ENCODE measurements around the gene PTGDS. TPM values are rescaled to one million over a fixed set of nuclear protein-coding genes. Genes with fewer than 3 reads are reported as not detected.

Gene PTGDS
- total RNA-seq, 1 experiment from 2014 or later: 3.6 TPM

DNA sequence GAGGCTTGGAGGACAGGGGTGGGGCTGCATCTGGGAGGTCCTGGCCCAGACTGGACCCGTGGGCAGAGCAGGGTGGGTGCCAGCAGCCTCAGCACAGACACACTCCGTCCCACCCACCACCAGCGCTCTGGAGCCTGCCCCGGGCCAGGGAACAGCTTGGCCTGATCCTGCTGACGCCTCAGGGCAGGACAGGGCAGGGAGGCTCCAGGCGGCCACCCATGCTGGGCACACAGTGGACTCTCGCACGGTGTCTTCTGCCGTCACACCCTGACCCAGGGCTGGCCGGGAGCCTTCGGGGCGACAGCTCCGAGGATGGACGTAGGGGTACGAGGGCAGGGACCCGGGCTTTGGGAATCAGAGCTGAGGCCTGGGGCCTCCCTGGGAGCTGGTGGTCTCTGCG, 8.2 kb upstream of the PTGDS start:
- Histone ChIP-seq H3K14ac (ENCODE audit: insufficient read depth, low read length) (0 out of 2 replicates have a peak overlapping the region, but pooled peaks have one; percentile 16), H3K23ac (ENCODE audit: insufficient read length, low read depth, low read length) (no peak overlapping the region), H2BK15ac (ENCODE audit: low read depth, low read length) (no peak overlapping the region), H3K27ac (ENCODE audit: insufficient read length, low read depth, low read length) (no peak overlapping the region), H2BK20ac (ENCODE audit: low read depth, low read length, poor library complexity, severe bottlenecking) (no peak overlapping the region), H3K4me1 (ENCODE audit: insufficient read depth, low read length) (peaks cover 2% of the 10 kb centered on the region; the same call in 1 of the 2 replicates), H4K20me1 (ENCODE audit: control insufficient read depth, insufficient read depth, insufficient read length) (no peaks in the 10 kb centered on the region), H2BK5ac (ENCODE audit: insufficient read length, low read length) (no peak overlapping the region), H3T11ph (ENCODE audit: low read length) (no peak overlapping the region), H4K8ac (replicated peaks; ENCODE audit: insufficient read length, low read depth, low read length) (no peak overlapping the region), H2AK5ac (ENCODE audit: insufficient read length, low read length) (no peak overlapping the region), H3K4me2 (ENCODE audit: insufficient read depth, insufficient read length, low read length) (no peak overlapping the region), H2BK120ac (ENCODE audit: low read depth, low read length, poor library complexity, severe bottlenecking) (no peak overlapping the region), H2BK12ac (ENCODE audit: insufficient read length, low read depth, low read length) (no peak overlapping the region), H3K79me2 (ENCODE audit: insufficient read depth, low read length) (no peaks in the 10 kb centered on the region), H4K5ac (ENCODE audit: insufficient read length, low read depth, low read length) (no peak overlapping the region), H3K18ac (ENCODE audit: insufficient read length, low read depth, low read length) (no peak overlapping the region), H3K56ac (ENCODE audit: insufficient read length, low read depth, low read length) (no peak overlapping the region), H4K91ac (ENCODE audit: insufficient read length, low read depth, low read length) (no peak overlapping the region), H3K27me3 (ENCODE audit: insufficient read depth, low read length) (no peaks in the 10 kb centered on the region), H3K9me3 (ENCODE audit: control insufficient read depth, low read depth, low read length) (no peaks in the 10 kb centered on the region), H3K79me1 (ENCODE audit: insufficient read depth, low read depth, low read length, poor library complexity, severe bottlenecking) (no peaks in the 10 kb centered on the region), H3K9ac (ENCODE audit: extremely low read depth, insufficient read length, low read length) (no peak overlapping the region), H2AFZ (ENCODE audit: low read length) (no peak overlapping the region), H3K23me2 (ENCODE audit: insufficient read length, low read depth, low read length, poor library complexity, severe bottlenecking) (no peaks in the 10 kb centered on the region), H3K4ac (ENCODE audit: low read depth, low read length) (no peak overlapping the region)
- TF ChIP-seq, protein P1, sequence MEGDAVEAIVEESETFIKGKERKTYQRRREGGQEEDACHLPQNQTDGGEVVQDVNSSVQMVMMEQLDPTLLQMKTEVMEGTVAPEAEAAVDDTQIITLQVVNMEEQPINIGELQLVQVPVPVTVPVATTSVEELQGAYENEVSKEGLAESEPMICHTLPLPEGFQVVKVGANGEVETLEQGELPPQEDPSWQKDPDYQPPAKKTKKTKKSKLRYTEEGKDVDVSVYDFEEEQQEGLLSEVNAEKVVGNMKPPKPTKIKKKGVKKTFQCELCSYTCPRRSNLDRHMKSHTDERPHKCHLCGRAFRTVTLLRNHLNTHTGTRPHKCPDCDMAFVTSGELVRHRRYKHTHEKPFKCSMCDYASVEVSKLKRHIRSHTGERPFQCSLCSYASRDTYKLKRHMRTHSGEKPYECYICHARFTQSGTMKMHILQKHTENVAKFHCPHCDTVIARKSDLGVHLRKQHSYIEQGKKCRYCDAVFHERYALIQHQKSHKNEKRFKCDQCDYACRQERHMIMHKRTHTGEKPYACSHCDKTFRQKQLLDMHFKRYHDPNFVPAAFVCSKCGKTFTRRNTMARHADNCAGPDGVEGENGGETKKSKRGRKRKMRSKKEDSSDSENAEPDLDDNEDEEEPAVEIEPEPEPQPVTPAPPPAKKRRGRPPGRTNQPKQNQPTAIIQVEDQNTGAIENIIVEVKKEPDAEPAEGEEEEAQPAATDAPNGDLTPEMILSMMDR (conservative IDR thresholded peaks at IDR 0.05): no peak
- no peak for DNase-seq
- Mint-ChIP-seq H3K9me3 (no peaks in the 10 kb centered on the region), H3K27me3 (ENCODE audit: low read depth) (peaks cover 16% of the 10 kb centered on the region), H3K4me1 (peaks cover 7 to 12% of the 10 kb centered on the region in 2 experiments), H3K27ac (no peak overlapping the region), H3K36me3 (ENCODE audit: insufficient read depth in 1 of 3, low read depth in 3 of 3) (no peaks in the 10 kb centered on the region), H3K4me3 (no peak overlapping the region)
- WGBS (ENCODE audit: extremely low coverage, insufficient read length, low lambda C conversion rate): no CpG with 5 or more reads among the region's 17 CpGs
